GM19328 (cell line): ENCODE results near the gene NOL11.
"Not testable (repeated sequence)": the region's sequence is repeated elsewhere in the genome, so short reads cannot be mapped to it uniquely, and the experiment has no call there.

Experiments used
- ATAC-seq: cut with Tn5 transposase; IDR thresholded peaks from one replicate; pipeline ENCODE4 v1.9.1; 2021; ENCODE audit warnings: mild to moderate bottlenecking, moderate library complexity; ENCODE audit not compliant: unreplicated experiment

NOL11 gene

GRCh38 chr17:67707442-67707841, 10.3 kb upstream of the NOL11 start:
- no peak for ATAC-seq

GRCh38 chr17:67708378-67708777, 9.4 kb upstream of the NOL11 start:
- ATAC-seq: no peak

DNA sequence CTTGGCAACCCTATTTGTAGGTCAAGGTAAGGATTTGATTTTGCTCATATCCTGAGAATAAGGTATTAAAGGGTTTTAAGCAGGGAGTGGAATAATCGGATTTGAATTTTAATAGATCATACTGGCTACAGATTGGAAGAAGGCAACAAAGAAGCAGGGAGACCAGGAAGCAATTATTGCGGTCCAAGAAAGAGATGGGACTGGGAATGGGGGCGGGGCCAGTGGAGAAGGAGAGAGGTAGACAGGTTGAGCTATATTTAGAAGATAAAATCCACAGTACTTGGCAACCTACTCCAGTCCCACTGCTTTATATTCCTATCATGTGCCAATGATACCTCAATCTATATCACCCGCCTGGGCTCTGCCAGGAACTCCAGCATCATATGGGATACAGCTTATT, 5.8 kb upstream of the NOL11 start:
- ATAC-seq: no peak

DNA sequence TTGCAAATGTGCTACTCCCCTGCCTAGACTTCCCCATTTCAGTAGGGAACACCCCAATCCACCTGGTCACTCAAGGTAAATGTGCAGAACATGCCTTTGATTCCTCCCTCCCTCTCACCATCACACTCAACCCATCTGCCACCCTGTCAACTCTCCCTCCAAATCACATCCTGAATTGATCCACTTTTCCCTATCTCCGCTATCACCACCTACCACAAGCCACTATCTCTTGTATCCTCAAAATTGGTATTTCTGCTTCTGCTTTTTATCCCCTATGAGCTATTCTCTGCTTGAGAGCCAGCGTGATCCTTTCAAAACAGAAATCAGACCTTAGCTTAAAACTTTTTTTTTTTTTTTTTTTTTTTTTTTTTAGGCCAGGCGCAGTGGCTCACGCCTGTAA, 5.4 kb upstream of the NOL11 start:
- no peak for ATAC-seq

DNA sequence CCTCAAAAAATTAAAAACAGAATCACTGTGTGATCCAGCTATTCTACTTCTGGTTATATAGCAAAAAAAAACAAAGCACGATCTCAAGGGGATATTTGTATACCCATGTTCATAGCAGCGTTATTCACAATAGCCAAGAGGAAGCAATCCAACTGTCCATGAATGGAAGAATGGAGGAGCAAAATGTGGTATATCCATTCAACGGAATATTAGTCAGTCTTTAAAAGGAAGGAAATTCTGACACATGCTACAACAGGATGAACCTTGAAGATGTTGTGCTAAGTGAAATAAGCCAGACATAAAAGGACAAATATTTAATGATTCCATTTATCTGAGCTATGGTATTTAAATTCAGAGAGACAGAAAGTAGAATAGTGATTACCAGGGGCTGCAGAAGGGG, 4.6 kb upstream of the NOL11 start:
- ATAC-seq: no peak

GRCh38 chr17:67716405-67716798, 1.3 kb upstream of the NOL11 start:
- ATAC-seq: no peak

GRCh38 chr17:67717192-67717623, 528 bp upstream of the NOL11 start:
- no peak for ATAC-seq

- ATAC-seq: no peak
Observed at GRCh38 chr17:67718325-67718941, 697 bp downstream of the NOL11 start.

- ATAC-seq: no peak
Observed at GRCh38 chr17:67725373-67725791, 7.6 kb downstream of the NOL11 start.

DNA sequence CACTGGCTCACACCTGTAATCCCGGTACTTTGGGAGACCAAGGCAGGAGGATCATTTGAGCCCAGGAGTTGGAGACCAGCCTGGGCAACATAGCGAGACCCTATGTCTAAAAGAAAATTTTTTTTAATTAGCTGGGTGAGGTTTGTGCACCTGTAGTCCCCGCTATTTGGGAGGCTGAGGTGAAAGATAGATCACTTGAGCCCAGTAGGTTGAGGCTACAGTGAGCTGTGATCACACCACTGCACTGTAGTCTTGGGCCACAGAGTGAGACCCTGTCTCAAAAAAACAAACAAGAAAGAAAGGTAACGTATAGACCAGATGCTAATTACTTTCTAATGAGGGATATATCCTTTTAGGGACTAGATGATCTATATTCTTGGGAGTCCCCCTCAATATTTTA, 8.1 kb downstream of the NOL11 start:
- no peak for ATAC-seq

DNA sequence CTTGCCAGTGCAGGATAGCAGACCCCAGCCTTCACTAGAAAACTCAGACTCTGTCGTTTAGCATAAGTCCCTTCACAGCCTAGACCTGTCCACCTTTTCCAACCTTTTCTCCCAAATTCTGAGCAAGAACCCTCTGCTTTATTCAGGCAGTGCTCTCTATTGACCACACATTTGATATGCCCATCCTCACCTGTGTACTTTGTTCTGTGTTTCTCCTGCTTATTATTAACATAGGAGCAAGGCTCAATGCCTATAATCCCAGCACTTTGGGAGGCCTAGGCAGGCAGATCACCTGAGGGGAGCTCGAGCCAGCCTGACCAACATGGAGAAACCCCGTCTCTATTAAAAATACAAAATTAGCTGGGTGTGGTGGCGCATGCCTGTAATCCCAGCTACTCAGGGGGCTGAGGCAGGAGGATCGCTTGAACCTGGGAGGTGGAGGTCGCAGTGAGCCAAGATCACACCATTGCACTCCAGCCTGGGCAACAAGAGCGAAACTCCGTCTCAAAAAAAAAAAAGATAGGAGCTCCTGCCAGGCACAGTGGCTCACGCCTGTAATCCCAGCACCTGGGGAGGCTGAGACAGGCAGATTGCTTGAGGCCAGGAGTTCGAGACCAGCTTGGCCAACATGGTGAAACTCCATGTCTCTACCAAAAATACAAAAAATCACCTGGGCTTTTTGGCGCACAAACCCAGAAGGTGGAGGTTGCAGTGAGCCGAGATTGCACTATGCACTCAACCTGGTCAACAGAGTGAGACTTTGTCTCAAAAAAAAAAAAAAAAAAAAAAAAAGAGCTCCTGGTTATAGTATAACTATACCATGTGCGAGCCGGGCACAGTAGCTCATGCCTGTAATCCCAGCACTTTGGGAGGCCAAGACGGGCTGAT, 9.7 kb downstream of the NOL11 start:
- ATAC-seq: not testable (repeated sequence)

DNA sequence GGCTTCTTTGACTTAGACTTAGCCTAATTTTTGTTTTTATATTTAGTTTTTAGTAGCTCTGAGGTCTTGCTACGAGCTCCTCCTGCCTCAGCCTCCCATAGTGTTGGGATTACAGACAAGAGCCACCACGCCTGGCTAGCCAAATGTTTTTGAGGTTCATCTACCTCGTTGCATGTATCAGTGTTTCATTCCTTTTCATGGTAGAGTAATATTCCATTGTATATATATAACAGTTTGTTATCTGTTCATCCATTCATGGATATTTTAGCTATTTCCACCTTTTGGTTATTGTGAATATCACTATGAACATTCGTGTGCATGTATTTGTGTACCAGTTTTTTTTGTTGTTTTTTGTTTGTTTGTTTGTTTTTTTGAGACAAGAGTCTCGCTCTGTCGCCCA, 12.2 kb downstream of the NOL11 start:
- no peak for ATAC-seq

DNA sequence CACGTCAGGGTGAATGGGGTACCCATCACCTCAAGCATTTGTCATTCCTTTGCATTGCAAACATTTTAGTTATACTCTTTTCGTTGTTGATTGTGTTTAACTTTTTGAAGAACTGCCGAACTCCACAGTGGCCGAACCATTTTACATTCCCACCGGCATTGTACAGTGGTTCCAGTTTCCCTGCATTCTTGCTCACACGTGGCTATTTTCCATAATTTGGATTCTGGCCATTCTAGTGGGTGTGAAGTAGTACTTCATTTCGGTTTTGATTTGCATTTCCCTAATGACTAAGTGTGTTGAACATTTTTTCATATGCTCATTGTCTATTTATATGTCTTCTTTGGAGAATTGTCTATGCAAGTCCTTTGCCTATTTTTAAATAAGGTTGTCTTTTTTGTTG, 13.0 kb downstream of the NOL11 start:
- no peak for ATAC-seq

- ATAC-seq: no peak
Observed at GRCh38 chr17:67733449-67733848, 15.7 kb downstream of the NOL11 start.

- ATAC-seq: no peak
Observed at GRCh38 chr17:67737145-67737544, 19.4 kb downstream of the NOL11 start.

GRCh38 chr17:67742025-67742424, 24.3 kb downstream of the NOL11 start:
- no peak for ATAC-seq

GRCh38 chr17:67746704-67747571, 29.2 kb downstream of the NOL11 start:
- ATAC-seq: no peak

- no peak for ATAC-seq
Observed at GRCh38 chr17:67747681-67748235, 30.0 kb downstream of the NOL11 start.

- no peak for ATAC-seq
Observed at GRCh38 chr17:67750067-67750466, 32.3 kb downstream of the NOL11 start.

DNA sequence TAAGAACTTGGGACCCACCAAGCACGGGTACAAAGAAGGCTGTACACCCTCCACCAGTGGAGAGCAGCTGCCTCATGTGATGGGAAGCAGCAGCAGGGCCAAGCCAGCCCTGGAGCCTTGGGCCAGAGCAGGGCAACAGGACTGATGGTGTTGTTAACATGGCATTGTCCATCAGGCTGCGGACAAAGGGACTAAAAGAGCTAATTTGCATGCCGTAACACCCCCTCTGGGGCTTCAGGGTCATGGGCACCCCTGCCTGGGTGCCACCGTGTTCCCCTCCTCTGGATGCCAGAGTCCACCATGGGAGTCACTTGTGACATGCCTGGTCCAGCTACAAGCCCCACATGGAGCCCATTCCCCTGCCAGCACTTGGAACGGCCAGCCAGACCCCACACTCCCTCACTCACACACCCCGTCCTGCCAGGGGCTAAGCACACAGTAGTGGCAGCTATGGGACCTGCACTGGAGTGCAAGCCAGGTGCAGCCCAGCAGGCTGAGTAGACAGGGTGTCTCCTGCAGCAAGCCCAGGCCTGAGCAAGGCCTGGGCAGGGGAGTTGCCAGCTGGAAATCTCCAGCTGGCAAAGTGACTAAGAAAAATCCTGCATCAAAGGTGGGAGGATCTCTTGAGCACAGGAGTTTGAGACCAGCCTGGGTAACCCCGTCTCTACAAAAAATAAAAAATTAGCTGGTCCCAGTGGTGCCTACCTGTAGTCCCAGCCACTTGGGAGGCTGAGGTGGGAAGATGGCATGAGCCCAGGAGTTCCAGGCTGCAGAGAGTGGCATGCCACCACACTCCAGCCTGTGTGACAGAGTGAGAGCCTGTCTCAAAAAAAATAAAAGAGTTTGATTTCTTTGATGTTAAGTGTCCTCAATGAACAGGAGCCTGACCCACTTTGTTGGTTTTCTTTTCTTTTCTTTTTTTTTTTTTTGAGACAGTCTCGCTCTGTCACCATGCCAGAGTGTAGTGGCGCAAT, 33.7 kb downstream of the NOL11 start:
- ATAC-seq: no peak
